HTERT RPE-1 (cell line): Measurements from ENCODE around the gene BRCA1.
"Not testable (repeated sequence)": the region's sequence is repeated elsewhere in the genome, so short reads cannot be mapped to it uniquely, and the experiment has no call there.

Source experiments
- in situ Hi-C: fragments of 300-500 bp; cut with MboI; formaldehyde crosslinking; loops from 4 replicates; pipeline ENCODE4 v1.14.3; 2020; ENCODE audit warnings: low sequenced_read_pairs

Gene BRCA1

GRCh38 chr17:43134774-43135453 is 9.8 kb upstream of the BRCA1 start:
- in situ Hi-C loops, result no loop called here

- in situ Hi-C loops, result not testable (repeated sequence)
These were observed 8.3 kb upstream of the BRCA1 start for GRCh38 chr17:43133439-43133838.

GRCh38 chr17:43132117-43132516 is 7.0 kb upstream of the BRCA1 start:
- in situ Hi-C loops, result no loop called here

- in situ Hi-C loops, result no loop called here
These were observed 4.5 kb upstream of the BRCA1 start for GRCh38 chr17:43129671-43130010.

GRCh38 chr17:43127333-43127876 is 2.2 kb upstream of the BRCA1 start:
- in situ Hi-C loops, result not testable (repeated sequence)

GRCh38 chr17:43126911-43127290 is 1.7 kb upstream of the BRCA1 start:
- in situ Hi-C loops, result no loop called here

- in situ Hi-C loops, result no loop called here
These were observed 1.1 kb upstream of the BRCA1 start for GRCh38 chr17:43125967-43126910.

- in situ Hi-C loops, result no loop called here
These were observed 6.2 kb downstream of the BRCA1 start for GRCh38 chr17:43118679-43119615.

- in situ Hi-C loops, result no loop called here
These were observed 11.0 kb downstream of the BRCA1 start for GRCh38 chr17:43114151-43114552.

- in situ Hi-C loops, result no loop called here
These were observed 18.6 kb downstream of the BRCA1 start for GRCh38 chr17:43106552-43106951.

GRCh38 chr17:43105146-43105545 is 20.0 kb downstream of the BRCA1 start:
- in situ Hi-C loops, result no loop called here

GRCh38 chr17:43104665-43105064 is 20.5 kb downstream of the BRCA1 start:
- in situ Hi-C loops, result no loop called here

GRCh38 chr17:43095364-43095763 is 29.8 kb downstream of the BRCA1 start:
- in situ Hi-C loops, result not testable (repeated sequence)

GRCh38 chr17:43094129-43094835 is 30.9 kb downstream of the BRCA1 start:
- in situ Hi-C loops, result no loop called here

- in situ Hi-C loops, result no loop called here
These were observed 32.3 kb downstream of the BRCA1 start for GRCh38 chr17:43092901-43093300.

GRCh38 chr17:43090022-43090421 is 35.1 kb downstream of the BRCA1 start:
- in situ Hi-C loops, result no loop called here

- in situ Hi-C loops, result no loop called here
These were observed 39.7 kb downstream of the BRCA1 start for GRCh38 chr17:43085474-43085873.

GRCh38 chr17:43079641-43080302 is 45.4 kb downstream of the BRCA1 start:
- in situ Hi-C loops, result no loop called here

GRCh38 chr17:43074869-43075268 is 50.3 kb downstream of the BRCA1 start:
- in situ Hi-C loops, result no loop called here

GRCh38 chr17:43070872-43071271 is 54.3 kb downstream of the BRCA1 start:
- in situ Hi-C loops, result no loop called here
